Kidney (tissue), 14 donors: ENCODE data around the gene TNRC18. TPM values are rescaled to one million over a fixed set of nuclear protein-coding genes. Genes with fewer than 3 reads are reported as not detected.

Experiments
- DNase-seq, 5 donors: peaks; one replicate each; pipeline ENCODE4 v3.0.0-alpha.2; 2013 to 2020
- FAIRE-seq: peaks from 2 replicates; lab custom pipeline; 2012; peaks lifted over from hg19 to GRCh38; lab: Jason Lieb, UNC
- H3K27ac ChIP-seq, 2 donors: one replicate each; pipeline ENCODE4 v1.7.0; 2013; ENCODE audit warnings: low read depth in 2 of 2, low read length in 2 of 2, inconsistent platforms in 1 of 2
- H3K27me3 ChIP-seq: one replicate; pipeline ENCODE4 v1.7.1; 2013; ENCODE audit warnings: low read length, inconsistent platforms; ENCODE audit not compliant: control insufficient read depth, insufficient read depth
- H3K36me3 ChIP-seq, 3 donors: one replicate each; pipeline versions ENCODE4 v1.7.0 to v1.7.1; 2013; ENCODE audit warnings: low read length in 3 of 3, control low read depth in 1 of 3, inconsistent platforms in 1 of 3; ENCODE audit not compliant: insufficient read depth in 3 of 3, control insufficient read depth in 2 of 3
- H3K4me1 ChIP-seq, 3 donors: one replicate each; pipeline versions ENCODE4 v1.7.0 to v1.7.1; 2013; ENCODE audit warnings: low read length in 3 of 3, inconsistent platforms in 1 of 3, low read depth in 1 of 3; ENCODE audit not compliant: control insufficient read depth in 2 of 3, insufficient read depth in 2 of 3
- H3K4me3 ChIP-seq, 3 donors: one replicate each; pipeline versions ENCODE4 v1.7.0 to v1.8.1; 2013; ENCODE audit warnings: low read length in 3 of 3, control low read depth in 1 of 3, inconsistent platforms in 1 of 3
- H3K9ac ChIP-seq, 3 donors: one replicate each; pipeline versions ENCODE4 v1.7.0 to v1.7.1; 2013; ENCODE audit warnings: low read length in 3 of 3, control low read depth in 1 of 3, inconsistent platforms in 1 of 3
- H3K9me3 ChIP-seq, 3 donors: one replicate each; pipeline versions ENCODE4 v1.7.0 to v1.7.1; 2013; ENCODE audit warnings: low read length in 3 of 3, control low read depth in 1 of 3, inconsistent platforms in 1 of 3; ENCODE audit not compliant: control insufficient read depth in 2 of 3, insufficient read depth in 1 of 3
- intact Hi-C: fragments of 100-400 bp; cut with DNase I; formaldehyde crosslinking; loops from one replicate; pipeline ENCODE4 v1.11.1; 2022
- polyA plus RNA-seq: library from polyadenylated mRNA; stranded (reverse); fragments of 350-450 nt; fragmentation: Illumina TruSeq; extraction: RNeasy Lipid Tissue Mini Kit (QIAGEN cat#74804); gene quantifications from one replicate; pipeline ENCODE4 v1.2.3, GENCODE V29; 2014; ENCODE audit warnings: low read depth, low replicate concordance; ENCODE audit not compliant: insufficient read depth
- total RNA-seq: library from RNA; stranded (reverse); fragmentation: NEBNext Ultra II Directional; extraction: Animal tissue kit (Norgen Biotek cat#: 25700); gene quantifications from one replicate; pipeline ENCODE4 v1.2.1, GENCODE V29; 2021
- TF ChIP-seq, protein P1 (sequence below): IDR thresholded peaks from 3 replicates; pipeline ENCODE4 v1.5.1; 2012; ENCODE audit warnings: mild to moderate bottlenecking, moderate library complexity, borderline replicate concordance; ENCODE audit not compliant: insufficient read depth; ENCODE audit errors: extremely low read depth
- donor health status: control.
- donor health status: control.
- donor health status: control.
- donor health status: control.
- donor health status: control.
- donor health status: DM: yes; HTN: yes; CAD: no.
- donor health status: Normal renal cell carcinoma (clear cell type).

The TNRC18 gene
- total and polyA plus RNA-seq, 2 donors from 2014 or later = 12.5 to 125 TPM

DNA sequence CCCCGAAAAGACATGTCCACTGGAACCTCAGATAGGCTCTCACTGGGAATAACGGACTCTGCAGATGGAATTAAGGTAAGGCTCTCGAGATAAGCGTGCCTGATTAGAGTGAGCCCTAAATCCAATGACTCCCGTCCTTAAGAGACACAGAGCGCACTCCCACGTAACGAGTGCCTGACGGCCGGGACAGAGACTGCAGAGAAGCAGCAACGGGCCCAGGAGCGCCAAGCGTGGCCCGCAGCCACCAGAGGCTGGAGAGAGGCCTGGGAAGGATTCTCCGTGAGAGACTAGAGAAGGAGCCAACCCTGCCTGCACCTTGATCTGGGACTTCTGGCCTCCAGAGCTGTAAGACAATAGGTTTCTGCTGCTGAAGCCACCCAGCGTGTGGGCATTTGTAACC lies 20.0 kb upstream of the TNRC18 start:
- intact Hi-C loops = no loop called here
- TF ChIP-seq, protein P1, sequence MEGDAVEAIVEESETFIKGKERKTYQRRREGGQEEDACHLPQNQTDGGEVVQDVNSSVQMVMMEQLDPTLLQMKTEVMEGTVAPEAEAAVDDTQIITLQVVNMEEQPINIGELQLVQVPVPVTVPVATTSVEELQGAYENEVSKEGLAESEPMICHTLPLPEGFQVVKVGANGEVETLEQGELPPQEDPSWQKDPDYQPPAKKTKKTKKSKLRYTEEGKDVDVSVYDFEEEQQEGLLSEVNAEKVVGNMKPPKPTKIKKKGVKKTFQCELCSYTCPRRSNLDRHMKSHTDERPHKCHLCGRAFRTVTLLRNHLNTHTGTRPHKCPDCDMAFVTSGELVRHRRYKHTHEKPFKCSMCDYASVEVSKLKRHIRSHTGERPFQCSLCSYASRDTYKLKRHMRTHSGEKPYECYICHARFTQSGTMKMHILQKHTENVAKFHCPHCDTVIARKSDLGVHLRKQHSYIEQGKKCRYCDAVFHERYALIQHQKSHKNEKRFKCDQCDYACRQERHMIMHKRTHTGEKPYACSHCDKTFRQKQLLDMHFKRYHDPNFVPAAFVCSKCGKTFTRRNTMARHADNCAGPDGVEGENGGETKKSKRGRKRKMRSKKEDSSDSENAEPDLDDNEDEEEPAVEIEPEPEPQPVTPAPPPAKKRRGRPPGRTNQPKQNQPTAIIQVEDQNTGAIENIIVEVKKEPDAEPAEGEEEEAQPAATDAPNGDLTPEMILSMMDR = no peak
- FAIRE-seq = no peak

DNA sequence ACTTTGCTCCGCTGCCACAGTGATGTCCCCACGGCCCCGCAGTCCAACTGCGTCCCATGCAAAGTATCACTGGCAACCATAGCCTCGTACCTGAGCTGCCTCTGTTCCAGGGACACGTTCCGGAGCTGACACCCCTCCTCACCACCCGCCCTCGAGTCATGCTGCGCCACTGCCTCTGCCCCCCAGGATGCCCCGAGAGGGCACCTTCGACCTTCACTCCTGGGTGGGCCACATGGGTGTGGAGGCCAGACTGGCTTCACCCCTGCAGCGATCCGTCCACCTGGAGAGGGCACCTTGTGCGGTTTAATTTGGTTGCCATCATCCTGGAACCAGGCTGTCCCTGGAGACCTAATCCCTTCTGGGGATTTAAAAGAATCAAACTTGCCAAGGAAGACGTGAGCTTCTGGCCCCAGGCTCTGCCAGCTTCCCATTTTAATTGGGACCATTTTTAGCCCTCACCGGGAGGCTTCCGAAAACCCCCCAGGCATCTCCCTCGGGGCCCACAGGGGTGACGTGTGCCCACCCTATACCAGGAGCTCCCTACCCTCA lies 19.2 kb upstream of the TNRC18 start:
- Histone ChIP-seq H3K9me3 (peaks cover 0 to under 1% (median 0%) of the 10 kb centered on the region in 3 donors), H3K9ac (no peak overlapping the region), H3K4me1 (no peaks in the 10 kb centered on the region), H3K4me3 (no peak overlapping the region), H3K36me3 (no peaks in the 10 kb centered on the region), H3K27me3 (no peaks in the 10 kb centered on the region), H3K27ac (no peak overlapping the region)
- TF ChIP-seq, protein P1 = no peak
- FAIRE-seq (no peak), DNase-seq (no peak)
- intact Hi-C loops = no loop called here

More for the DNA sequence above, 20.0 kb upstream of the TNRC18 start:
- no peak overlapping the region for H3K9ac ChIP-seq
- H3K9me3 ChIP-seq = no peaks in the 10 kb centered on the region
- no peak overlapping the region for H3K27ac ChIP-seq
- no peak for DNase-seq
- no peaks in the 10 kb centered on the region for H3K36me3 ChIP-seq
- H3K27me3 ChIP-seq = no peaks in the 10 kb centered on the region
- no peak overlapping the region for H3K4me3 ChIP-seq
- H3K4me1 ChIP-seq = no peaks in the 10 kb centered on the region

DNA sequence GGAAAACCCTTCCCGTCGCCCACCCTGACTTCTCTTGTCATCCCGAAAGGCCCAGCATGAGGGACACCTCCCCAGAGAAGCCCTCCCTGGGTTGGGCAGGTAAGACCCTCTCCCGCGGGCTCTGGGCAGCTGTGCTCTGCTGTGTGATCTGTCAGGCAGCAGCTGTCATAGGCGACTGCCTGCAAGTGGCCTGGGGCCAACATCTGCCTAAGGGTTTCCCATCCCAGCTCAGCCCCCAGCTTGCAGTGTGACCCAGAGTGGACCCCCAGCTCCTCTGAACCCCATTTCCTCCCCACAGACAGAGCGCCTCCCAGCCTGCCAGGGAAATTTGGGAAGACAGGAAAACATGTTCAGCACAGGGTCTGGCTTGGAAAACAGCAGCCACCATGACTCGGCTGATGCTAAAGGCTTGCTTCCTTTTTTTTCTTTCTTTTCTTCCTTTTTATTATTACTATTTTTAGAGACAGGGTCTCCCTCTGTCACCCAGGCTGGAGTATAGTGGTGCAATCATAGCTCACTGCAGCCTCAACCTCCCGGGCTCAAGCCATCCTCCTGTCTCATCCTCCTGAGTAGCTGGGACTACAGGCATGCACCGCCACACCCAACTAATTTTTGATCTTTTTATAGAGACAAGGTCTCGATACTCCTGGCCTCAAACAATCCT lies 18.3 kb upstream of the TNRC18 start:
- Histone ChIP-seq H3K9ac (no peak overlapping the region), H3K27ac (no peak overlapping the region), H3K4me3 (no peak overlapping the region), H3K9me3 (peaks cover 0 to 6% (median 0%) of the 10 kb centered on the region in 3 donors), H3K27me3 (no peaks in the 10 kb centered on the region), H3K4me1 (no peaks in the 10 kb centered on the region), H3K36me3 (no peaks in the 10 kb centered on the region)
- TF ChIP-seq, protein P1 = no peak
- intact Hi-C loops = no loop called here
- FAIRE-seq (no peak), DNase-seq (peak in 1 of 5 donors; percentile 25)
